HK-2 (cell line): Measurements from ENCODE around the gene FAM174C.

ENCODE experiments used
- DNase-seq: peaks from one replicate; pipeline ENCODE4 v3.0.0-alpha.2; 2018; ENCODE audit not compliant: unreplicated experiment

FAM174C gene

GRCh38 chr19:1250437-1251260 is 24.7 kb upstream of the FAM174C start:
- DNase-seq = peak; percentile 39

GRCh38 chr19:1251330-1252220 is 23.8 kb upstream of the FAM174C start:
- DNase-seq = peak; percentile 74

- peak; percentile 91 for DNase-seq
Measured at GRCh38 chr19:1252221-1252820, 23.0 kb upstream of the FAM174C start.

- peak; percentile 95 for DNase-seq
Measured at GRCh38 chr19:1252821-1253513, 22.4 kb upstream of the FAM174C start.

GRCh38 chr19:1253514-1254080 is 21.7 kb upstream of the FAM174C start:
- no peak for DNase-seq

GRCh38 chr19:1254081-1254527 is 21.2 kb upstream of the FAM174C start:
- no peak for DNase-seq

- DNase-seq = no peak
Measured at GRCh38 chr19:1254530-1255185, 20.7 kb upstream of the FAM174C start.

GRCh38 chr19:1255186-1256161 is 19.9 kb upstream of the FAM174C start:
- no peak for DNase-seq

GRCh38 chr19:1256646-1257474 is 18.5 kb upstream of the FAM174C start:
- DNase-seq = no peak

- no peak for DNase-seq
Measured at GRCh38 chr19:1257475-1258162, 17.7 kb upstream of the FAM174C start.

- DNase-seq = no peak
Measured at GRCh38 chr19:1258163-1258492, 17.2 kb upstream of the FAM174C start.

GRCh38 chr19:1258707-1259205 is 16.6 kb upstream of the FAM174C start:
- no peak for DNase-seq

- peak; percentile 79 for DNase-seq
Measured at GRCh38 chr19:1259206-1259875, 16.0 kb upstream of the FAM174C start.

- peak; percentile 37 for DNase-seq
Measured at GRCh38 chr19:1259876-1260748, 15.2 kb upstream of the FAM174C start.

- DNase-seq = peak; percentile 97
Measured at GRCh38 chr19:1260749-1261537, 14.4 kb upstream of the FAM174C start.

GRCh38 chr19:1261538-1261797 is 13.9 kb upstream of the FAM174C start:
- DNase-seq = peak; percentile 48
